Panc1 (cell line): ENCODE measurements around the gene TRIM33.

Experiments used
- CTCF ChIP-seq: fragments of 450-650 bp; IDR thresholded peaks from 2 replicates; pipeline ENCODE4 v1.5.1; 2017; ENCODE audit warnings: mild to moderate bottlenecking
- POLR2AphosphoS5 ChIP-seq: IDR thresholded peaks from 2 replicates; pipeline ENCODE4 v1.6.1; 2012; ENCODE audit warnings: mild to moderate bottlenecking, low read depth, low read length, moderate library complexity
- REST ChIP-seq, 2 experiments: IDR thresholded peaks; 2 replicates each; pipeline ENCODE4 v1.6.1; 2011 to 2012; ENCODE audit warnings: low read depth in 2 of 2, control low read depth in 1 of 2, low read length in 1 of 2, mild to moderate bottlenecking in 1 of 2, moderate library complexity in 1 of 2; ENCODE audit not compliant: insufficient read depth in 1 of 2
- TCF7L2 ChIP-seq: IDR thresholded peaks from 2 replicates; pipeline ENCODE4 v1.6.1; 2011; ENCODE audit warnings: mild to moderate bottlenecking, low read depth, low read length, inconsistent platforms

GRCh38 chr1:114558544-114558943 lies 47.5 kb upstream of the TRIM33 start:
- peak; percentile 46; the same call in 1 of the 2 replicates for TF ChIP-seq CTCF
- TF ChIP-seq REST (IDR thresholded peaks at IDR 0.05; ENCODE audit: insufficient read depth in 1 of 2, low read depth in 2 of 2, low read length in 1 of 2), result no peak
- TF ChIP-seq TCF7L2, result no peak
- no peak for TF ChIP-seq POLR2AphosphoS5
